Activated CD8-positive, alpha-beta memory T cell treated with anti-CD3 and anti-CD28 coated beads, Interleukin-2, amount 50 U/mL, for 24 hours (primary cell): ENCODE results near the gene SART3.
"Not testable (repeated sequence)": the region's sequence is repeated elsewhere in the genome, so short reads cannot be mapped to it uniquely, and the experiment has no call there.

ENCODE experiments used
- DNase-seq: peaks from one replicate; pipeline ENCODE4 v3.0.0-alpha.2; 2020; ENCODE audit errors: extremely low read depth

The SART3 gene

GRCh38 chr12:108485371-108485770 lies 75.6 kb downstream of the SART3 start:
- not testable (repeated sequence) for DNase-seq

- no peak for DNase-seq
These were observed 76.1 kb downstream of the SART3 start for GRCh38 chr12:108484845-108485244.

GRCh38 chr12:108484431-108484830 lies 76.5 kb downstream of the SART3 start:
- no peak for DNase-seq

- no peak for DNase-seq
These were observed 77.5 kb downstream of the SART3 start for GRCh38 chr12:108483213-108484059.

GRCh38 chr12:108482717-108483212 lies 78.2 kb downstream of the SART3 start:
- no peak for DNase-seq

GRCh38 chr12:108479364-108480070 lies 81.5 kb downstream of the SART3 start:
- DNase-seq = no peak

GRCh38 chr12:108478611-108479206 lies 82.3 kb downstream of the SART3 start:
- no peak for DNase-seq

GRCh38 chr12:108477881-108478259 lies 83.1 kb downstream of the SART3 start:
- no peak for DNase-seq

- no peak for DNase-seq
These were observed 83.7 kb downstream of the SART3 start for GRCh38 chr12:108477055-108477880.

- no peak for DNase-seq
These were observed 85.6 kb downstream of the SART3 start for GRCh38 chr12:108475396-108475795.

GRCh38 chr12:108473400-108474055 lies 87.4 kb downstream of the SART3 start:
- no peak for DNase-seq
